ENCODE data around the gene LMO7. TPM values are rescaled to one million over a fixed set of nuclear protein-coding genes. Genes with fewer than 3 reads are reported as not detected.

LMO7 gene
- total and polyA plus RNA-seq, 2 of the 4 experiments (the other 2 are of a cell fraction): 266 to 367 TPM

DNA sequence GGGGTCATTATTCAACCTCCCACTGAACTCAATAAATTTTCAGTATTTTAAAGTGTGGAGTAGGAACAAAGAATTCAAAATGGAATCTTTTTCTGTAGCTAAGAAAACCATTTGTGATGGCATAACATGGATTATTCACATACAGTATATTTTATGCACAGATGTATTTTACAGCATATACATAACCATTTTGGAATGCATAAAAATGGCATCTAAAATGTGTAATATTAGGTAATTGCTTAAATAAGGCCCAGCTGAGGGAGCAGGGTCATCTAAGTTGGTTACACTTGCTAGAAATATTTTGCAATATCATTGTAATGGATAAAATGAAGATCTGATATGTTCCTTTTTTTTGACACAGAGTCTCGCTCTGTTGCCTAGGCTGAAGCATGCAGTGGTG is 146.9 kb downstream of the LMO7 start:
- ATAC-seq (ENCODE audit: low read depth): 0 out of 2 replicates have a peak, but pooled peaks have one; percentile 16
- H4K20me1 ChIP-seq (ENCODE audit: insufficient read depth, low read length): peaks cover 49% of the 10 kb centered on the region; the same call in 1 of the 2 replicates

More for the DNA sequence above, 146.9 kb downstream of the LMO7 start:
- no peak overlapping the region for H3K4ac ChIP-seq (ENCODE audit: low read depth, low read length)
- intact Hi-C loops (cut with micrococcal nuclease) (no loop called here), in situ Hi-C loops (cut with MboI; ENCODE audit: low sequenced_read_pairs) (no loop called here), dilution Hi-C loops (cut with HindIII; ENCODE audit: low sequenced_read_pairs, unreplicated experiment) (no loop called here)
- no peak overlapping the region for H3K4me3 ChIP-seq (ENCODE audit: insufficient read depth, low read depth, low read length)
- H3K14ac ChIP-seq (replicated peaks; ENCODE audit: low read depth, low read length): no peak overlapping the region
- peaks cover 18 to 52% of the 10 kb centered on the region in 2 experiments for H3K79me1 ChIP-seq (ENCODE audit: low read depth in 1 of 2, low read length in 2 of 2)
- no peaks in the 10 kb centered on the region for H3K27me3 ChIP-seq (ENCODE audit: control insufficient read depth, insufficient read depth, low read length)
- WGBS, 2 experiments (ENCODE audit: extremely low coverage in 2 of 2, insufficient read length in 1 of 2): no CpG with 5 or more reads among the region's 1 CpG
- H3K36me3 ChIP-seq (ENCODE audit: control insufficient read depth, insufficient read depth, low read length): peaks cover 3% of the 10 kb centered on the region
- H3K4me1 ChIP-seq (ENCODE audit: control insufficient read depth, insufficient read depth, low read length): peaks cover 9% of the 10 kb centered on the region
- POLR2A ChIA-PET (ENCODE audit: unreplicated experiment): no interaction called here
- H3K23ac ChIP-seq (ENCODE audit: low read depth, low read length): no peak overlapping the region
- H2BK20ac ChIP-seq (ENCODE audit: low read depth, low read length): no peak overlapping the region
- H2AK5ac ChIP-seq (ENCODE audit: low read depth, low read length): no peak overlapping the region
- peaks cover 10% of the 10 kb centered on the region for H3K9me1 ChIP-seq (ENCODE audit: insufficient read depth, low read length)
- H3K4me2 ChIP-seq (ENCODE audit: low read depth, low read length): no peak overlapping the region
- no TSS peak for BruUV-seq (replicated peaks)
- TF ChIP-seq MXI1 (IDR thresholded peaks at IDR 0.05; ENCODE audit: borderline replicate concordance, low read depth, low read length) (no peak), RFX5 (IDR thresholded peaks at IDR 0.05; ENCODE audit: low read depth, low read length) (no peak), FOS (IDR thresholded peaks at IDR 0.05; ENCODE audit: low read depth, low read length) (no peak), CHD1 (IDR thresholded peaks at IDR 0.05; ENCODE audit: low read depth, low read length) (no peak), CEBPB (IDR thresholded peaks at IDR 0.05; ENCODE audit: low read depth, low read length) (no peak; the same call in 1 of the 2 replicates), NFE2L2 (IDR thresholded peaks at IDR 0.05; ENCODE audit: low read depth, low read length) (no peak), RCOR1 (IDR thresholded peaks at IDR 0.05; ENCODE audit: insufficient replicate concordance, low read length) (no peak), RAD21 (IDR thresholded peaks at IDR 0.05; ENCODE audit: low read length) (no peak), POLR2A (IDR thresholded peaks at IDR 0.05; ENCODE audit: low read depth, low read length) (no peak), SMC3 (IDR thresholded peaks at IDR 0.05; ENCODE audit: low read depth, low read length) (no peak), MAFK (IDR thresholded peaks at IDR 0.05; ENCODE audit: low read depth, low read length) (no peak), MAZ (IDR thresholded peaks at IDR 0.05; ENCODE audit: borderline replicate concordance, low read depth, low read length) (no peak), BHLHE40 (IDR thresholded peaks at IDR 0.05; ENCODE audit: low read depth, low read length) (no peak)
- TF ChIP-seq, protein P1, sequence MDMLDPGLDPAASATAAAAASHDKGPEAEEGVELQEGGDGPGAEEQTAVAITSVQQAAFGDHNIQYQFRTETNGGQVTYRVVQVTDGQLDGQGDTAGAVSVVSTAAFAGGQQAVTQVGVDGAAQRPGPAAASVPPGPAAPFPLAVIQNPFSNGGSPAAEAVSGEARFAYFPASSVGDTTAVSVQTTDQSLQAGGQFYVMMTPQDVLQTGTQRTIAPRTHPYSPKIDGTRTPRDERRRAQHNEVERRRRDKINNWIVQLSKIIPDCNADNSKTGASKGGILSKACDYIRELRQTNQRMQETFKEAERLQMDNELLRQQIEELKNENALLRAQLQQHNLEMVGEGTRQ (IDR thresholded peaks at IDR 0.05; ENCODE audit: low read depth, low read length): no peak
- TF ChIP-seq, protein P2, sequence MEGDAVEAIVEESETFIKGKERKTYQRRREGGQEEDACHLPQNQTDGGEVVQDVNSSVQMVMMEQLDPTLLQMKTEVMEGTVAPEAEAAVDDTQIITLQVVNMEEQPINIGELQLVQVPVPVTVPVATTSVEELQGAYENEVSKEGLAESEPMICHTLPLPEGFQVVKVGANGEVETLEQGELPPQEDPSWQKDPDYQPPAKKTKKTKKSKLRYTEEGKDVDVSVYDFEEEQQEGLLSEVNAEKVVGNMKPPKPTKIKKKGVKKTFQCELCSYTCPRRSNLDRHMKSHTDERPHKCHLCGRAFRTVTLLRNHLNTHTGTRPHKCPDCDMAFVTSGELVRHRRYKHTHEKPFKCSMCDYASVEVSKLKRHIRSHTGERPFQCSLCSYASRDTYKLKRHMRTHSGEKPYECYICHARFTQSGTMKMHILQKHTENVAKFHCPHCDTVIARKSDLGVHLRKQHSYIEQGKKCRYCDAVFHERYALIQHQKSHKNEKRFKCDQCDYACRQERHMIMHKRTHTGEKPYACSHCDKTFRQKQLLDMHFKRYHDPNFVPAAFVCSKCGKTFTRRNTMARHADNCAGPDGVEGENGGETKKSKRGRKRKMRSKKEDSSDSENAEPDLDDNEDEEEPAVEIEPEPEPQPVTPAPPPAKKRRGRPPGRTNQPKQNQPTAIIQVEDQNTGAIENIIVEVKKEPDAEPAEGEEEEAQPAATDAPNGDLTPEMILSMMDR (conservative IDR thresholded peaks at IDR 0.05; ENCODE audit: low read depth, low read length): no peak
- TF ChIP-seq, protein P3, sequence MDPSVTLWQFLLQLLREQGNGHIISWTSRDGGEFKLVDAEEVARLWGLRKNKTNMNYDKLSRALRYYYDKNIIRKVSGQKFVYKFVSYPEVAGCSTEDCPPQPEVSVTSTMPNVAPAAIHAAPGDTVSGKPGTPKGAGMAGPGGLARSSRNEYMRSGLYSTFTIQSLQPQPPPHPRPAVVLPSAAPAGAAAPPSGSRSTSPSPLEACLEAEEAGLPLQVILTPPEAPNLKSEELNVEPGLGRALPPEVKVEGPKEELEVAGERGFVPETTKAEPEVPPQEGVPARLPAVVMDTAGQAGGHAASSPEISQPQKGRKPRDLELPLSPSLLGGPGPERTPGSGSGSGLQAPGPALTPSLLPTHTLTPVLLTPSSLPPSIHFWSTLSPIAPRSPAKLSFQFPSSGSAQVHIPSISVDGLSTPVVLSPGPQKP (IDR thresholded peaks at IDR 0.05; ENCODE audit: borderline replicate concordance, low read depth, low read length): no peak
- no peak overlapping the region for H3K9ac ChIP-seq (ENCODE audit: low read depth, low read length)
- no peak overlapping the region for H3K27ac ChIP-seq (ENCODE audit: insufficient read depth, low read length)
- no peak overlapping the region for H4K91ac ChIP-seq (ENCODE audit: insufficient read depth, low read depth, low read length)
- no peak overlapping the region for H2AFZ ChIP-seq (replicated peaks; ENCODE audit: low read length, poor library complexity)
- H4K5ac ChIP-seq (ENCODE audit: low read depth, low read length): peak overlapping the region; percentile 30; the same call in 1 of the 2 replicates
- peak overlapping the region; percentile 86 for H2BK5ac ChIP-seq (ENCODE audit: low read depth, low read length, poor library complexity, severe bottlenecking)
- H2BK120ac ChIP-seq (ENCODE audit: low read depth, low read length): no peak overlapping the region
- H2BK15ac ChIP-seq (ENCODE audit: low read depth, low read length): no peak overlapping the region
- no peak overlapping the region for H3K56ac ChIP-seq (ENCODE audit: extremely low read depth, insufficient read depth, low read length)
- DNase-seq: peak; percentile 53
- peak overlapping the region in 1 of 2 experiments; percentile 16; a peak in 1 of 4 replicates for H4K8ac ChIP-seq (ENCODE audit: low read depth in 2 of 2, low read length in 2 of 2)
- H3K18ac ChIP-seq (ENCODE audit: low read depth, low read length): no peak overlapping the region
- CTCF ChIA-PET: no interaction called here
- peaks cover 3% of the 10 kb centered on the region; the same call in 1 of the 2 replicates for H3K9me3 ChIP-seq (ENCODE audit: control insufficient read depth, insufficient read depth, low read length)
- no peak overlapping the region for H2AK9ac ChIP-seq (replicated peaks; ENCODE audit: low read depth, low read length, poor library complexity)
